ENCODE results near the gene NEURL1B.

The NEURL1B gene

DNA sequence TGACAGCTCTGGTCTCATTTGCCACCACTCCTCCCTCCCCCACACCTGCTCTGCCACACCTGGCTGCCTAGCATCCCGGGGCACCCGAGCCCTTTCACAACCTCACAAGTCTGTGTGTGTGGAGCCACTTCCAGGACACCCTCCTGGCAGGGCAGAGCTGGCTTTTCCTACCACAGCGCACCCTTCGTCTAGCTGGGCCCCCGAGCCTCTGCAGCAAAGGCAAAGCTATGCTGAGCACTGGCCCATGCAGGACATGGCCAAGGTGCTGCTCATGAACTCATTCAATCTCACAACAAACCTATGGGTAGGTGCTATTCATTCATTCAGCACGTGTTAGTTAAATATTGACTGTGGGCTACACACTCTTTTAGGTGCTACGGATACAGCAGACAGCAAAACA is 86.5 kb downstream of the NEURL1B start:
- TF ChIP-seq ZBTB20 (tag by site-specific recombination; IDR thresholded peaks at IDR 0.05) (0 out of 2 replicates have a peak, but pooled peaks have one; percentile 29), ZNF175 (tag by site-specific recombination; IDR thresholded peaks at IDR 0.05) (no peak), ZIC2 (tag by site-specific recombination; IDR thresholded peaks at IDR 0.05) (no peak)
- no peak overlapping the region for H3K4me3 ChIP-seq (ENCODE audit: low read depth, low read length)
- no peaks in the 10 kb centered on the region for H3K36me3 ChIP-seq (ENCODE audit: control insufficient read depth in 2 of 2, insufficient read depth in 1 of 2, low read length in 2 of 2)
- ChIA-PET CTCF (interaction anchor here (1.2 to 3.2 kb wide), 2 partner anchors 11 to 13 kb away, joined by 5 to 8 read pairs; no protein-coding TSS in a partner anchor), POLR2A (interaction anchor here (1.6 kb wide), 1 partner anchor 43 kb away, joined by 7 read pairs; the partner anchor contains the start of gene DUSP1)
- H3K4me1 ChIP-seq (ENCODE audit: control insufficient read depth, insufficient read depth, low read length), result peaks cover 2% of the 10 kb centered on the region; the same call in 1 of the 2 replicates
- H3K9me3 ChIP-seq (ENCODE audit: control insufficient read depth, insufficient read depth, low read depth, low read length), result no peaks in the 10 kb centered on the region
- no peak overlapping the region for H3K27ac ChIP-seq (ENCODE audit: extremely low read depth, low read depth, low read length)

DNA sequence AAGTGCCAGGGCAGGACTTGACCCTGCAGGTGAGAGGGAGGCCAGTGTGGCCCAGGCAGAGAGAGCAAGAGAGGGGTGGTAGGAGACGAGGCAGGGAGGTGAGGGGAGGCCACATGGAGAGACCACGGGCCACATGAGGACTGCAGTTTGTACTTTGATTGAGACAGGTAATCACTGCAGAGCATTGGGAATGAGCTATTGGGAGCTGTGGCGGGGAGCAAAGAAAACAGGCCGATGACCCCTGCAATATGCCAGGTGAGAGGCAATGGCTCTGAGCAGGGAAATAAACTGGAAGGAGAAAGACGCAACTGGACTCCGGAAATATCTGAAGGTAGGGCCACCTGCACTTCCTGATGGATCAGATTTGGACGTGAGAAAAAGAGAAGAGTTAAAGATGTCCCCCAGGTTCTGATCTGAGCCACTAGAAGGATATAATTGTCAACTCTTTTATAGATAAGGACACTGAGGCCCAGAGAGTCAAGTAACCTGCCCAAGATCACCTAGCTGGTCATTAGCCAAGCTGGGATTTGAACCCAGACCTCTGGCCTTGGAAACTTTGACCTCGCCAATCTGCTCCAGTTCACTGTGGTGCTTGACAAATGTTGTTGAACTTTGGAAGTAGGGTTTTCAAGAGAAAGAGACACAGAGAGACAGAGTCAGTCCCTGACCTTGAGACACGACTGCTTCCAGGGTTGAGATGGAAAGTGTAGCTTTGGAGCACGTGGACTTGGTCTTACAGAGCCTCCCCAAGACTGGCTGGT is 87.6 kb downstream of the NEURL1B start:
- ChIA-PET CTCF (interaction anchor here (0.6 to 3.2 kb wide), 3 partner anchors 9 to 1456 kb away, joined by 3 to 8 read pairs (median 3); no protein-coding TSS in a partner anchor), POLR2A (interaction anchor here (1.6 kb wide), 1 partner anchor 42 kb away, joined by 7 read pairs; the partner anchor contains the start of gene DUSP1)
- Histone ChIP-seq H3K4me1 (ENCODE audit: control insufficient read depth, insufficient read depth, low read length) (no peaks in the 10 kb centered on the region), H3K4me3 (ENCODE audit: low read depth, low read length) (no peak overlapping the region), H3K27ac (ENCODE audit: extremely low read depth, low read depth, low read length) (no peak overlapping the region), H3K36me3 (ENCODE audit: control insufficient read depth in 2 of 2, insufficient read depth in 1 of 2, low read length in 2 of 2) (no peaks in the 10 kb centered on the region), H3K9me3 (ENCODE audit: control insufficient read depth, insufficient read depth, low read depth, low read length) (no peaks in the 10 kb centered on the region)
- TF ChIP-seq SP7 (tag by site-specific recombination; IDR thresholded peaks at IDR 0.05) (no peak), ZNF785 (tag by site-specific recombination; IDR thresholded peaks at IDR 0.05) (no peak), SALL2 (tag by site-specific recombination; IDR thresholded peaks at IDR 0.05; ENCODE audit: borderline replicate concordance) (no peak), ZNF112 (tag by site-specific recombination; IDR thresholded peaks at IDR 0.05) (no peak), ZNF544 (tag by site-specific recombination; IDR thresholded peaks at IDR 0.05) (no peak), ZNF394 (tag by site-specific recombination; IDR thresholded peaks at IDR 0.05; ENCODE audit: borderline replicate concordance) (no peak), ZNF843 (tag by site-specific recombination; IDR thresholded peaks at IDR 0.05) (no peak), ZNF561 (tag by site-specific recombination; IDR thresholded peaks at IDR 0.05; ENCODE audit: borderline replicate concordance) (no peak), ZNF350 (tag by site-specific recombination; IDR thresholded peaks at IDR 0.05) (no peak), ZNF791 (tag by site-specific recombination; IDR thresholded peaks at IDR 0.05) (no peak), ZNF133 (tag by site-specific recombination; IDR thresholded peaks at IDR 0.05) (no peak), ZNF654 (tag by site-specific recombination; IDR thresholded peaks at IDR 0.05; ENCODE audit: low read depth) (no peak)
- TF ChIP-seq, protein P1, sequence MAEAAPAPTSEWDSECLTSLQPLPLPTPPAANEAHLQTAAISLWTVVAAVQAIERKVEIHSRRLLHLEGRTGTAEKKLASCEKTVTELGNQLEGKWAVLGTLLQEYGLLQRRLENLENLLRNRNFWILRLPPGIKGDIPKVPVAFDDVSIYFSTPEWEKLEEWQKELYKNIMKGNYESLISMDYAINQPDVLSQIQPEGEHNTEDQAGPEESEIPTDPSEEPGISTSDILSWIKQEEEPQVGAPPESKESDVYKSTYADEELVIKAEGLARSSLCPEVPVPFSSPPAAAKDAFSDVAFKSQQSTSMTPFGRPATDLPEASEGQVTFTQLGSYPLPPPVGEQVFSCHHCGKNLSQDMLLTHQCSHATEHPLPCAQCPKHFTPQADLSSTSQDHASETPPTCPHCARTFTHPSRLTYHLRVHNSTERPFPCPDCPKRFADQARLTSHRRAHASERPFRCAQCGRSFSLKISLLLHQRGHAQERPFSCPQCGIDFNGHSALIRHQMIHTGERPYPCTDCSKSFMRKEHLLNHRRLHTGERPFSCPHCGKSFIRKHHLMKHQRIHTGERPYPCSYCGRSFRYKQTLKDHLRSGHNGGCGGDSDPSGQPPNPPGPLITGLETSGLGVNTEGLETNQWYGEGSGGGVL (tag by site-specific recombination; IDR thresholded peaks at IDR 0.05), result no peak
- TF ChIP-seq, protein P2, sequence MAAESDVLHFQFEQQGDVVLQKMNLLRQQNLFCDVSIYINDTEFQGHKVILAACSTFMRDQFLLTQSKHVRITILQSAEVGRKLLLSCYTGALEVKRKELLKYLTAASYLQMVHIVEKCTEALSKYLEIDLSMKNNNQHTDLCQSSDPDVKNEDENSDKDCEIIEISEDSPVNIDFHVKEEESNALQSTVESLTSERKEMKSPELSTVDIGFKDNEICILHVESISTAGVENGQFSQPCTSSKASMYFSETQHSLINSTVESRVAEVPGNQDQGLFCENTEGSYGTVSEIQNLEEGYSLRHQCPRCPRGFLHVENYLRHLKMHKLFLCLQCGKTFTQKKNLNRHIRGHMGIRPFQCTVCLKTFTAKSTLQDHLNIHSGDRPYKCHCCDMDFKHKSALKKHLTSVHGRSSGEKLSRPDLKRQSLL (tag by site-specific recombination; IDR thresholded peaks at IDR 0.05), result no peak

DNA sequence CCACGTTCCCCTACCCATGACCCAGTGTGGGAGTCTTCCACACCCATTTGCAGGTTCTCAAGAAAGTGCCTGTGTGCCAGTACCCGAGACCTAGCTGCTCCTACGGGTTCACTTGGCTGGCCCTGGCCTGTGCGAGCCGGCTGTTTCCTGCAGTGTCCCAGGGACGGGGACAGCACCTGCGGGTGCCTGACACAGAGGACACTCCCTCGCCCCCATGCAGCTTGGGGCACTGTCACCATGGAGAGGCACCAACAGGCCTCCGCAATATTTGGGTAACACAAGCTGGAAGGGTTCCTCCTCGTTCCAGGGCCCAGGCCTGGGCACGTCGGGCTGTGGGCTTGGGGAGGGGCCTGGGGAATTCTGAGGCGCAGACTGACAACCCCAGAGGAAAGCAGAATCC is 88.5 kb downstream of the NEURL1B start:
- Histone ChIP-seq H3K4me1 (ENCODE audit: control insufficient read depth, insufficient read depth, low read length) (no peaks in the 10 kb centered on the region), H3K27ac (ENCODE audit: extremely low read depth, low read depth, low read length) (no peak overlapping the region), H3K9me3 (ENCODE audit: control insufficient read depth, insufficient read depth, low read depth, low read length) (no peaks in the 10 kb centered on the region), H3K4me3 (ENCODE audit: low read depth, low read length) (no peak overlapping the region), H3K36me3 (ENCODE audit: control insufficient read depth in 2 of 2, insufficient read depth in 1 of 2, low read length in 2 of 2) (no peaks in the 10 kb centered on the region)
- ChIA-PET CTCF (interaction anchor here (0.6 to 1.4 kb wide), 3 partner anchors 15 to 278 kb away, joined by 3 to 4 read pairs (median 4); no protein-coding TSS in a partner anchor), POLR2A (interaction anchor here (0.8 kb wide), 1 partner anchor 42 kb away, joined by 3 read pairs; the partner anchor contains the start of gene DUSP1)
- TF ChIP-seq, protein P3, sequence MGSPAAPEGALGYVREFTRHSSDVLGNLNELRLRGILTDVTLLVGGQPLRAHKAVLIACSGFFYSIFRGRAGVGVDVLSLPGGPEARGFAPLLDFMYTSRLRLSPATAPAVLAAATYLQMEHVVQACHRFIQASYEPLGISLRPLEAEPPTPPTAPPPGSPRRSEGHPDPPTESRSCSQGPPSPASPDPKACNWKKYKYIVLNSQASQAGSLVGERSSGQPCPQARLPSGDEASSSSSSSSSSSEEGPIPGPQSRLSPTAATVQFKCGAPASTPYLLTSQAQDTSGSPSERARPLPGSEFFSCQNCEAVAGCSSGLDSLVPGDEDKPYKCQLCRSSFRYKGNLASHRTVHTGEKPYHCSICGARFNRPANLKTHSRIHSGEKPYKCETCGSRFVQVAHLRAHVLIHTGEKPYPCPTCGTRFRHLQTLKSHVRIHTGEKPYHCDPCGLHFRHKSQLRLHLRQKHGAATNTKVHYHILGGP (tag by site-specific recombination; IDR thresholded peaks at IDR 0.05), result no peak
- no peak for TF ChIP-seq ZNF10 (tag by site-specific recombination; IDR thresholded peaks at IDR 0.05)
